Trophoblast cell (in vitro differentiated cells and primary cell): ENCODE results near the gene NR1D1.
A peak's percentile ranks its signal among the peaks of the same experiment; 100 is the strongest.

Source experiments
- DNase-seq, 2 donors: peaks; one replicate each; pipeline ENCODE4 v3.0.0-alpha.2; 2016
- H2AFZ ChIP-seq: 2 replicates; pipeline ENCODE4 v1.6.1; 2013; ENCODE audit warnings: low read length, moderate library complexity, mild to moderate bottlenecking; ENCODE audit not compliant: insufficient read depth, poor library complexity
- H2AK5ac ChIP-seq: 2 replicates; pipeline ENCODE4 v1.6.1; 2013; ENCODE audit warnings: mild to moderate bottlenecking, low read length
- H2BK120ac ChIP-seq: 2 replicates; pipeline ENCODE4 v1.6.1; 2013; ENCODE audit warnings: low read length, mild to moderate bottlenecking, moderate library complexity; ENCODE audit not compliant: insufficient read depth, poor library complexity
- H2BK12ac ChIP-seq: 2 replicates; pipeline ENCODE4 v1.6.1; 2013; ENCODE audit warnings: mild to moderate bottlenecking, low read length, moderate library complexity
- H2BK5ac ChIP-seq: 2 replicates; pipeline ENCODE4 v1.6.1; 2013; ENCODE audit warnings: low read length, low read depth, moderate library complexity, mild to moderate bottlenecking; ENCODE audit not compliant: poor library complexity
- H3K14ac ChIP-seq: 2 replicates; pipeline ENCODE4 v1.6.1; 2013; ENCODE audit warnings: mild to moderate bottlenecking, low read length
- H3K18ac ChIP-seq: 2 replicates; pipeline ENCODE4 v1.6.1; 2013; ENCODE audit warnings: mild to moderate bottlenecking, low read length
- H3K23ac ChIP-seq: 2 replicates; pipeline ENCODE4 v1.6.1; 2013; ENCODE audit warnings: low read length
- H3K27ac ChIP-seq: 2 replicates; pipeline ENCODE4 v1.5.1; 2013; ENCODE audit warnings: low read depth, mild to moderate bottlenecking, inconsistent platforms, low read length, moderate library complexity
- H3K27me3 ChIP-seq: 2 replicates; pipeline ENCODE4 v1.6.1; 2013; ENCODE audit warnings: inconsistent platforms, mild to moderate bottlenecking, low read length, moderate library complexity; ENCODE audit not compliant: insufficient read depth
- H3K36me3 ChIP-seq, 2 experiments: 1 replicate in 1 of 2; 2 replicates in 1 of 2; pipeline ENCODE4 v1.6.1; 2013; ENCODE audit warnings: low read length in 2 of 2, mild to moderate bottlenecking in 2 of 2, moderate library complexity in 1 of 2; ENCODE audit not compliant: insufficient read depth in 2 of 2, control insufficient read depth in 1 of 2
- H3K4ac ChIP-seq: 2 replicates; pipeline ENCODE4 v1.6.1; 2013; ENCODE audit warnings: low read depth, mild to moderate bottlenecking, low read length, moderate library complexity
- H3K4me1 ChIP-seq, 2 experiments: 1 replicate in 1 of 2; 2 replicates in 1 of 2; pipeline ENCODE4 v1.6.1; 2013; ENCODE audit warnings: low read length in 2 of 2, mild to moderate bottlenecking in 2 of 2, moderate library complexity in 1 of 2; ENCODE audit not compliant: insufficient read depth in 2 of 2, control insufficient read depth in 1 of 2
- H3K4me2 ChIP-seq: 2 replicates; pipeline ENCODE4 v1.6.1; 2013; ENCODE audit warnings: inconsistent platforms, mild to moderate bottlenecking, low read length, moderate library complexity
- H3K4me3 ChIP-seq: 2 replicates; pipeline ENCODE4 v1.5.1; 2013; ENCODE audit warnings: mild to moderate bottlenecking, low read depth, low read length, inconsistent platforms
- H3K79me1 ChIP-seq: one replicate; pipeline ENCODE4 v1.6.1; 2013; ENCODE audit warnings: low read length
- H3K79me2 ChIP-seq: 2 replicates; pipeline ENCODE4 v1.6.1; 2013; ENCODE audit warnings: low read length, mild to moderate bottlenecking; ENCODE audit not compliant: control insufficient read depth, insufficient read depth, poor library complexity
- H3K9ac ChIP-seq: 2 replicates; pipeline ENCODE4 v1.6.1; 2013; ENCODE audit warnings: mild to moderate bottlenecking, low read length
- H3K9me3 ChIP-seq: 2 replicates; pipeline ENCODE4 v1.6.1; 2013; ENCODE audit warnings: low read depth, mild to moderate bottlenecking, control low read depth, inconsistent platforms, low read length; ENCODE audit not compliant: insufficient read depth
- H4K12ac ChIP-seq: 2 replicates; pipeline ENCODE4 v1.6.1; 2013; ENCODE audit warnings: low read depth, mild to moderate bottlenecking, low read length, moderate library complexity
- H4K8ac ChIP-seq: 2 replicates; pipeline ENCODE4 v1.6.1; 2013; ENCODE audit warnings: low read depth, mild to moderate bottlenecking, low read length, moderate library complexity
- H4K91ac ChIP-seq: one replicate; pipeline ENCODE4 v1.6.1; 2013; ENCODE audit warnings: low read depth, mild to moderate bottlenecking, low read length, moderate library complexity
- WGBS: extraction: QIAGEN DNeasy Blood & Tissue Kit; methylation state at CpG from one replicate; pipeline ENCODE4 v1.1.7; 2013; ENCODE audit warnings: missing lambda C conversion rate; ENCODE audit not compliant: insufficient read length, insufficient coverage; ENCODE audit errors: extremely low coverage; 5-methylcytosine and 5-hydroxymethylcytosine counted together

NR1D1 gene

DNA sequence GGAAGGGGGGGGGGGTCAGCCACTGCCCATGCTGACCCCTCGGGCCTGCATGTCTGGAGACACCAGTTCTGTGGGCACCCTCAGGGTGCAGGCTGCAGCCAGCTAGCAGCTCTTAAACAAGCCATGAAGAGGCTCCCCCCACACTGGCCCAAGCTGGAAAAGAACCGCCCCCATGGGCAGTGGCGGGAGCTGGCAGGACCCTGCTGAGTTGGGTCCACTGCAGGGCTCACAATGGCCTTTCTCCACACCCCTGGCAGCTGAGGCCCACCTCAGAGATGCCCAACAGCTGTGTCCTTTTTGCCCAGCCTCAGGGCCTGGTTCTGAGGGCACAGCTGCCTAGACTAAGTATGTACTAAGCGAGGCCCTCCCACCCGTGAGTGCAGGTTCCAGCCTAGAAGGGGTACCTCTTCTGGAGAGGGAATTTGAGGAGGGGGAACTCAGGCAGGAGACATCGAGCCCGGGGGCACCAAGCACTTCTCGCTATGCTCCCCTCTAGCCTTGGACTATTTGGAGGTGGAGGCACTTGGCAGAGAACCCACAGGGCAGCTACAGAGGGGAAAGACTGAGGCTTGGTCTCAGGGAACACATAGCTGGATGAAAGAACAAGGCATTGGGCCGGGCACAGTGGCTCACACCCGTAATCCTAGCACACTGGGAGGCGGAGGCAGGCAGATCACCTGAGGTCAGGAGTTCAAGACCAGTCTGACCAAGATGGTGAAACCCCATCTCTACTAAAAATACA, 34.4 kb downstream of the NR1D1 start:
- no peak overlapping the region for H2BK5ac ChIP-seq
- H3K9ac ChIP-seq = no peak overlapping the region
- DNase-seq = no peak
- peaks cover 8% of the 10 kb centered on the region for H3K79me1 ChIP-seq
- no peaks in the 10 kb centered on the region for H3K79me2 ChIP-seq
- H3K4me1 ChIP-seq = peaks cover 2 to 23% of the 10 kb centered on the region in 2 experiments
- H3K18ac ChIP-seq = no peak overlapping the region
- WGBS = no CpG with 5 or more reads among the region's 11 CpGs
- no peak overlapping the region for H3K14ac ChIP-seq
- no peak overlapping the region for H2AFZ ChIP-seq
- no peak overlapping the region for H3K27ac ChIP-seq
- no peak overlapping the region for H3K4me3 ChIP-seq
- H2BK12ac ChIP-seq = no peak overlapping the region
- no peak overlapping the region for H2BK120ac ChIP-seq
- H3K4me2 ChIP-seq = no peak overlapping the region
- H4K91ac ChIP-seq = no peak overlapping the region
- no peaks in the 10 kb centered on the region for H3K36me3 ChIP-seq
- H4K12ac ChIP-seq = no peak overlapping the region
- no peak overlapping the region for H2AK5ac ChIP-seq
- H3K4ac ChIP-seq = no peak overlapping the region
- H3K23ac ChIP-seq = no peak overlapping the region
- H3K27me3 ChIP-seq = no peaks in the 10 kb centered on the region
- no peaks in the 10 kb centered on the region for H3K9me3 ChIP-seq
- H4K8ac ChIP-seq = no peak overlapping the region

DNA sequence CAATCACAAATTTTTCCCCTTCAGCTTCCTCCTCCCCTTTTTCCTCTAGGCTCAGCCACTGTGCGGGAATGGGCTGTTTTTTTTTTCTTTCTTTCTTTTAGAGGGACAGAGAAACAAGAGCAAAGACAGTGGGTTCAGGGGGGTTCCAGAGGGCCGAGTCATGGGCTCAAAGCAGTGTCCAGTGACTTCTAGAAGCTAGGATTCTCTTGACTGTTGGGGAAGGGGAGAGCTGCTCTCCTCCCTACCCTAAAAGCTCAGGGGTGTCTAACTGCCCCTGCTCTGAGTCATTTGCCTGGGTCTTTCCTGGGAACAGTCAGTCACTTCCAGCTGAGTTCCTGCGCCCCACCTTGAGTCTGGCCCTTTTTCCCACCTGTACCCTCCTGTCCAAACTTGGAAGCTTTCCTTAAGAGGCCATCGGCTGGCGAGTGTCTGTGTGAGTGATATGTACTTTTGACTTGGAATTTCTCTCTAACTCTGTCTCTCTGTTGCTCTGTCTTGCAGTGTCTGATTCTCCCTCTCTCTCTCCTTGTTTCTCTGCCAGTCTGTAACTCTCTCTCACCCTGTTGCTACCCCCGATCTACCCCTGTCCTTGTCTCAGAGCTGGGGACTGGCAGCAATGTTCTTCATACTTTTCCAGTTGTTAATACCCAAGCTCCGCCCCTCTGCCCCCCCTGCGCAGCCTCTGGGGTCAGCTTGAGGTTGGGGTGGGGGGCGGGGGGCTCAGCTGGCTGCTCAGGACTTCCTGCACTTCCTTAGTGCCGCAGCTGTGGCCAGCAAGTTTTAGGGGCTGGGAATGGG, 35.2 kb downstream of the NR1D1 start:
- no CpG with 5 or more reads among the region's 10 CpGs for WGBS
- Histone ChIP-seq H2AK5ac (no peak overlapping the region), H4K8ac (no peak overlapping the region), H4K12ac (no peak overlapping the region), H3K79me2 (no peaks in the 10 kb centered on the region), H3K18ac (no peak overlapping the region), H3K9me3 (no peaks in the 10 kb centered on the region), H2BK120ac (no peak overlapping the region), H2BK5ac (no peak overlapping the region), H3K36me3 (no peaks in the 10 kb centered on the region), H3K4ac (no peak overlapping the region), H3K27me3 (no peaks in the 10 kb centered on the region), H3K79me1 (peaks cover 8% of the 10 kb centered on the region), H3K9ac (no peak overlapping the region), H3K4me3 (no peak overlapping the region), H3K27ac (no peak overlapping the region), H2BK12ac (no peak overlapping the region), H2AFZ (no peak overlapping the region), H3K14ac (no peak overlapping the region), H3K4me1 (peaks cover 2 to 23% of the 10 kb centered on the region in 2 experiments), H3K23ac (no peak overlapping the region), H3K4me2 (no peak overlapping the region), H4K91ac (no peak overlapping the region)
- no peak for DNase-seq

DNA sequence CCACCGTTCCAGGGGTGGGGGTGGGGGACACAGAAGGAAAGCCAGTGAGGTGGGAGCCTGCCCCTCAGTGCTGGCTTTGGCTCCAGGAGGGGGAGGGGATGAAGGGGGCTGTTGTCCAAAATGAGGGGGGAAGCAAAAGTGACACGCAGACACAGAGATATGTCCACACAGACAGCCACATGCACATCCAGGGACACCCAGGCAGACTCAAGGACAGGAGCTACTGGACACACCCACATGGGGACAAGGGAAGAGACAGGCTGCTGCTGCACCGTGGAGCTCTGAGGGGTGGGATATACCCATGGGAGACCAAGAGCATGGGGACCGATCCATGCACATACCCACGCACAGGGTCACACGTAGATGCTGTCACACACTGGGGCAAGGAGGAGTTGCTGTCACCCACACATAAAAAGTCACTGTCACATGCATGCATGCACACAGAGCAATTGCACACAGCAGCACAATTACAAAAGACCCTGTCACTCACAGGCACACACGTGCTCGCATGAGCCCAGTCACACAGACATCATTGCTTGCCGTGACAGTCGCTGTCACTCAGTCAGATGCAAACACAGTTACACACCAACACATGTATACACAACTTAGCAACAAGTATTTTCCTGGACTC, 36.4 kb downstream of the NR1D1 start:
- H3K4me3 ChIP-seq = no peak overlapping the region
- no CpG with 5 or more reads among the region's 10 CpGs for WGBS
- H2BK5ac ChIP-seq = no peak overlapping the region
- H3K14ac ChIP-seq = no peak overlapping the region
- H3K79me1 ChIP-seq = peaks cover 8% of the 10 kb centered on the region
- H4K12ac ChIP-seq = no peak overlapping the region
- H3K27ac ChIP-seq = no peak overlapping the region
- peak overlapping the region; percentile 96 for H3K4me2 ChIP-seq
- peak in 1 of 2 donors; percentile 22 for DNase-seq
- no peak overlapping the region for H4K8ac ChIP-seq
- peak overlapping the region; percentile 1 for H3K23ac ChIP-seq
- H3K27me3 ChIP-seq = no peaks in the 10 kb centered on the region
- H3K4me1 ChIP-seq = peaks cover 0 to 17% of the 10 kb centered on the region in 2 experiments
- H3K4ac ChIP-seq = no peak overlapping the region
- no peak overlapping the region for H2AFZ ChIP-seq
- no peaks in the 10 kb centered on the region for H3K79me2 ChIP-seq
- H4K91ac ChIP-seq = no peak overlapping the region
- H3K36me3 ChIP-seq = no peaks in the 10 kb centered on the region
- no peak overlapping the region for H2BK12ac ChIP-seq
- H3K18ac ChIP-seq = no peak overlapping the region
- no peak overlapping the region for H2BK120ac ChIP-seq
- H2AK5ac ChIP-seq = no peak overlapping the region
- no peaks in the 10 kb centered on the region for H3K9me3 ChIP-seq
- no peak overlapping the region for H3K9ac ChIP-seq

DNA sequence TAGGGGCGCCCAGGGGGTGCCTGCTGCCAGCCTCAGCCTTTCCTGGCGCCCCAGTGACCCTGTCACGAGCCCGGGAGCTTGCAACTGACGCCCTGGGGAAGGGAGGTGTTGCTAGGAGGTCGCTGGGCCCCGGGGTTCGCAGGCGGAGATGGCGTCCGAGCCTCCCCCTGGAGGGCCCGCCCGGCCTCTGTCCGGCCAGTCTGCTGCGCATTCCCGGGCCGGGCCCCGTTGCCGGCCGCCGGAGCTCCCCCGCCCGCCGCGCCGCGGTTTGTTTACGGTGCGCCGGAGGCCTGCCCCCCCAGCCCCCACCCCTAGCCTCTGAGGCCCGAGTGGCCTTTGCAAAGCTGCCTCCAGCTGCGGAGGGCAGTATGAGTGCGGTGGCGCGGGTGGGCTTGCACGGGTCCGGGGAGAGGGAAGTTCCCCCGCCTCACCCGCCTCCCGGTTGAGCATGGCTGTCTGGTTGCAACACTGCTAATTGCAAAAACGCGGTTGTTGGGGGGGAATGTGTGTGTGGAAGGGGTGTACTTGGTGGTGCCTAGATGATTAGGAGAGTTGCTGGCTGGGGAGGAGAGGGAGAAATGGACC, 37.1 kb downstream of the NR1D1 start:
- H3K36me3 ChIP-seq = no peaks in the 10 kb centered on the region
- no peaks in the 10 kb centered on the region for H3K79me2 ChIP-seq
- peak overlapping the region; percentile 81 for H3K14ac ChIP-seq
- H3K27me3 ChIP-seq = no peaks in the 10 kb centered on the region
- H2BK5ac ChIP-seq = peak overlapping the region; percentile 29
- no peak overlapping the region for H2AK5ac ChIP-seq
- H3K4me3 ChIP-seq = peak overlapping the region; percentile 82
- H3K9me3 ChIP-seq = no peaks in the 10 kb centered on the region
- peak overlapping the region; percentile 35 for H3K4ac ChIP-seq
- H3K27ac ChIP-seq = no peak overlapping the region
- WGBS = no CpG with 5 or more reads among the region's 42 CpGs
- peak overlapping the region; percentile 71 for H3K9ac ChIP-seq
- no peak for DNase-seq
- peak overlapping the region; percentile 79 for H4K91ac ChIP-seq
- peak overlapping the region; percentile 78 for H2BK120ac ChIP-seq
- H4K8ac ChIP-seq = peak overlapping the region; percentile 74
- peaks cover 0 to 14% of the 10 kb centered on the region in 2 experiments for H3K4me1 ChIP-seq
- peak overlapping the region; percentile 92 for H2AFZ ChIP-seq
- no peak overlapping the region for H2BK12ac ChIP-seq
- H4K12ac ChIP-seq = peak overlapping the region; percentile 70
- H3K79me1 ChIP-seq = peaks cover 8% of the 10 kb centered on the region
- H3K4me2 ChIP-seq = peak overlapping the region; percentile 96
- H3K23ac ChIP-seq = no peak overlapping the region
- H3K18ac ChIP-seq = peak overlapping the region; percentile 71
